SK-N-SH treated with all-trans-retinoic acid at 6 μM for 48 hours (cell line): ENCODE data around the gene MMP24.

Source experiments
- ARNTL ChIP-seq: fragments of 450-650 bp; formaldehyde crosslinking; IDR thresholded peaks from 2 replicates; pipeline ENCODE4 v1.5.0; 2020; ENCODE audit warnings: low read depth, mild to moderate bottlenecking, moderate library complexity, borderline replicate concordance
- ESRRG ChIP-seq: fragments of 250-450 bp; sonication (Bioruptor Pico); IDR thresholded peaks from 2 replicates; pipeline ENCODE4 v1.6.1; 2021; ENCODE audit warnings: mild to moderate bottlenecking

GRCh38 chr20:35277127-35277526, 50.6 kb downstream of the MMP24 start:
- TF ChIP-seq ESRRG (CRISPR knock-in tag) = no peak
- no peak for TF ChIP-seq ARNTL (CRISPR knock-in tag)
